Adipocyte (in vitro differentiated cells): Measurements from ENCODE around the gene SLCO2A1.

Experiments used
- DNase-seq: peaks from one replicate; pipeline ENCODE4 v3.0.0-alpha.2; 2015; ENCODE audit warnings: low read depth
- H3K27me3 ChIP-seq: replicated peaks from 2 replicates; pipeline ENCODE4 v1.7.0; 2013; ENCODE audit warnings: mild to moderate bottlenecking, low read length, moderate library complexity; ENCODE audit not compliant: control insufficient read depth, insufficient read depth
- H3K36me3 ChIP-seq: 2 replicates; pipeline ENCODE4 v1.7.0; 2013; ENCODE audit warnings: low read length, mild to moderate bottlenecking, moderate library complexity; ENCODE audit not compliant: control insufficient read depth, insufficient read depth, severe bottlenecking
- H3K4me1 ChIP-seq: 2 replicates; pipeline ENCODE4 v1.7.0; 2013; ENCODE audit warnings: mild to moderate bottlenecking, low read length, moderate library complexity; ENCODE audit not compliant: control insufficient read depth, insufficient read depth
- H3K4me3 ChIP-seq: 2 replicates; pipeline ENCODE4 v1.7.0; 2013; ENCODE audit warnings: mild to moderate bottlenecking, low read length, moderate library complexity
- H3K9ac ChIP-seq: 2 replicates; pipeline ENCODE4 v1.7.0; 2013; ENCODE audit warnings: mild to moderate bottlenecking, low read length, moderate library complexity
- H3K9me3 ChIP-seq: 2 replicates; pipeline ENCODE4 v1.7.0; 2013; ENCODE audit warnings: mild to moderate bottlenecking, low read length, moderate library complexity; ENCODE audit not compliant: control insufficient read depth

SLCO2A1 gene

DNA sequence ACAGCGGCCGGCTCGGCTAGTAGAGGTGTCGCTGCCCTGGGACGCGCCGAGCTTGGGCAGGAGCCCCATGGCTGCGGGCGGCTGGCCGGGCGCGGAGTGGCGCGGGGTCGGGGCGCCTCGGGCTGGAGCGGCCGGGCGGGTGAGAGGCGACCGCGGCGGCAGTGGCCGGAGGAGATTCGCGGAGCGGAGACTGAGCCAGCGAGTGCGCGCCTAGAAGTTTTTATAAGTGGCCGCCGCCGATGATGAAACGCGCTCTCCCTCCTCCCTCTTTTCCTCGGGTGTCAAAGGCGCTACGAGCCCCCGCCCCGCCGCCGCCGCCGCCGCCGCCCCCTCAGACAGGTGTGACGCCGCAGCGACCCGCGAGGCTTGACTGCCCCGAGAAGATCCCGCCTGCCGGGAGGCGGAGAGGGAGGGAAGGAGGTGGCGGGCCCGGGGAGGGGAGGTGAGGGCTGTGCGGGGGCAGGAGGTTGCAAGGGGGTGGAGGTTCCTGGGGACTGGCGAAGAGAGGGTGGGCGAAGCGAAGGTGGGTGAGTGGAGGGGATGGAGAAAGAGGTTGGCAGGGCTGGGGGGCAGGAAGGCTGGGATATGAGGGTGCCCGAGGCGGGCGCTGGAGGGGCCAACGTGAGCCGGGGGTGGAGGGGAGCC is at the start of gene SLCO2A1:
SLCO2A1 (minus strand) TSS at position 192 of the 645 bp plus-strand sequence; CDS start at position 69, 123 bp downstream.
- Histone ChIP-seq H3K27me3 (peaks cover 7% of the 10 kb centered on the region), H3K4me3 (peak within 1 kb of the TSS; percentile 83), H3K36me3 (no peaks in the 10 kb centered on the region), H3K9ac (peak within 1 kb of the TSS; percentile 77), H3K9me3 (no peaks in the 10 kb centered on the region), H3K4me1 (no peaks in the 10 kb centered on the region)
- DNase-seq, result peak; percentile 70

DNA sequence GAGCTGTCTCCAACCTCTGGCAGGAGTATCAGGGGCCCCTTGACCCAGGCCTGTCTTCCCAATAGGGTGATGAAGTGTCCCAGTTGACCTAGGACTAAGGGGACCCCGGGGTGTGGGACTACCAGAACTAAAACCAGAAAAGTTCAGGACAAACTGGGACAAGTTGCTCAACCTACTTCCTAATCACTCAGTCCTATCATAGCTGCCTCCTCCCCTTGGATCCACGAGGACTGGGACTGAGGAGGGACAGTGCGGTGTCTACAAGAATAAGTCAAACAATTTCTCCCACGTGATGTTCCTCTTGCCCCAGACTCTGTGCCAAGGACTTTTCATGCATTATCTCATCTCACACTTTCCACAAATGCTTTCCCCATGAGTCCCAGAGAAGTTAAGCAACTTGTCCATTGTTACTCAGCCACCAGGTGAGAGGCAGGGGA is 49.4 kb upstream of the SLCO2A1 start:
- Histone ChIP-seq H3K9me3 (peaks cover 13% of the 10 kb centered on the region), H3K27me3 (peaks cover 3% of the 10 kb centered on the region), H3K4me1 (peaks cover 34% of the 10 kb centered on the region), H3K9ac (peak overlapping the region; percentile 81), H3K4me3 (peak overlapping the region; percentile 56), H3K36me3 (no peaks in the 10 kb centered on the region)
- no peak for DNase-seq

DNA sequence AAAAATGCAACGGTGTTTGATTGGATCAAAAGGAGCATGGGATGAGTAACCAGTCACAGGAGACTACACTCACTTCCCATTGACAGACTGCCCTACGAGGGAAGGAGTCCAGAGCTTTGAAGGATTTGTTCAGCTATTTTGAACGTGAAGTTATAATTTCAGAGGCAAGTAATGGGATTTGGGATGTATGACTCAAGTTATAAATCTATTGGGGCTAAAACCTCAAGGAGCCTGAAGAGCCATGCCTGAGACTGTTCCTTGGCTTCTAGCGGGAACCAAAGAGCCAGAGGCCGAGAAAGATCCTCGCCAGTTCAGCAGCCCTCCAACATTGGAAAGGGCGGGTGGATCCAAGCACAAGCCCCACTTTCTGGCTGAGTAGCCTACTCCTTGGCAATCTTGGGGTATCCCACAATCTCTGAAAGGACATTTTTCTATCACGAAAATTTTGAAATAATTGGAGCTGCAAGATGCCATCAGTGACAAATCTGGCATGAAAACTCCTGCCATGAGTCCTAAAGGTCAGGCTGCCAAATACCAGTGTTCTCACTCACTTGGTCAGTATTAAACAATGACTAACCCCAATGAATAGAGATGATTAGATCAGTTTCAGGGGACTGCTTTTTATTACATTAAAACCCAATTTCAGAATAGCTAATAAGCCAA is 48.6 kb upstream of the SLCO2A1 start:
- Histone ChIP-seq H3K27me3 (peaks cover 3% of the 10 kb centered on the region), H3K4me1 (peaks cover 34% of the 10 kb centered on the region), H3K36me3 (no peaks in the 10 kb centered on the region), H3K4me3 (peak overlapping the region; percentile 56), H3K9me3 (peaks cover 13% of the 10 kb centered on the region), H3K9ac (peak overlapping the region; percentile 81)
- no peak for DNase-seq

DNA sequence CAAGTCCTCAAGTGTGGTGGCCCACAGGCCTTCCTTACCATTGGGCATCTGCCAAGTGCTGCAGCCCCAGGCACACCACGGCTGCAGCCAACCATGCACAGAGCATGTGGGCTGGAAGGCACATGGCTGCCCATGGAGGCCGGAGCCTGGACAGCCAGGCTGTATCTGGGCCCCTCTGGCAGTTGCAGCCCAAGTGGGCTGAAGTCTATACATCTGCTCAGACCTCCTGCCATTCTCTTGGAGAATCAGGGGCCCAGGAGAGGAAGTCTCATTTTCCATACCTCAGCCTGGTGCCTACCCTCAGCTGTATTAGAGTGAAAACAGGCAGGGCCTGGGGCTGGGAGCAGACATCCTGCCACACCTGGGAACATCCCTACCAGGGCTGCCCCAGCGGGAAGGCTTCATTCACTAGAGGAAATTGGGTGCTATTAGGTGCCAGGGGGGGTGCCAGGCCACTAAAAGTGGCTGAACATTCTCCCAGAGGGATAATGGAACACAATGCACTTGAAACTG is 48.0 kb upstream of the SLCO2A1 start:
- no peaks in the 10 kb centered on the region for H3K36me3 ChIP-seq
- H3K9ac ChIP-seq, result peak overlapping the region; percentile 70
- peaks cover 34% of the 10 kb centered on the region for H3K4me1 ChIP-seq
- H3K4me3 ChIP-seq, result peak overlapping the region; percentile 25
- peaks cover 13% of the 10 kb centered on the region for H3K9me3 ChIP-seq
- H3K27me3 ChIP-seq, result peaks cover 3% of the 10 kb centered on the region
- DNase-seq, result no peak

DNA sequence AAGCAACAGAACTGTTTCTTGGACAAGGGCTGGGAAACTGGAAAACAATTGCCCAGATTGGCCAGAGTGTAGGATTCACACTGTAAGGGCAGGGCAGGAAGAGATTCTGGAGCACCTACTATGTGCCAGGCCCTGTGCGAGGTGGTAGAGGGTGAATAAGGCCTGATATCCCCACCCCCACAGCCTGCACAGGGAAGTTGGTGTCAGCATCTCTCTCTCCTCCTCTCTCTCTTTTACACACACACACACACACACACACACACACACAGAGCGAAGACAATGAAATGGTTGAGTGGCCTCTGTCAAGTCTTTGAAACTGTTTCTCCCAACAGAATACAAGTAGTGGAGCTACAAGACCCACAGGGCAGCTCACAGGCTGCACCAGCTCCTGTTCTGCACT is 47.1 kb upstream of the SLCO2A1 start:
- DNase-seq, result no peak
- Histone ChIP-seq H3K9ac (no peak overlapping the region), H3K27me3 (peaks cover 3% of the 10 kb centered on the region), H3K36me3 (no peaks in the 10 kb centered on the region), H3K4me1 (peaks cover 34% of the 10 kb centered on the region), H3K4me3 (no peak overlapping the region), H3K9me3 (peaks cover 13% of the 10 kb centered on the region)

DNA sequence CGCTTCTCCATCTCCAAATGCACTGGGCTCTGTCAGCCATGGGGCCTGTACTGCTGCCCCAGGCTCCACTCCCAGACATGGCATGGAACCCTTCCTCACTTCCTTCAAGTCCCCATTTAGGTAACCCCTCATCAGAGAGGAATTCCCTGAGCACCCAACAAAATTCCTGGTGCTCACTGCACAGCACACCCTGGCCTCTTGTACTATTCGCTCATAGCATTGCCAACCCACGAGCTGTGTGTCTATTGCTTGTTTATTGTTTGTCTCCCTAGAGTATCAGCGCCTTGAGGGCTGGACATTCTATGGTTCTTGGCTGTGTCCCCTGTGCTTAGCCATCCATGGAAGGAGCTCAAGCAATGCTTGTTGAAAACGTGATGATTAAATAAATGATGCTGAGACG is 46.1 kb upstream of the SLCO2A1 start:
- no peak overlapping the region for H3K9ac ChIP-seq
- H3K27me3 ChIP-seq, result peaks cover 3% of the 10 kb centered on the region
- no peak for DNase-seq
- H3K9me3 ChIP-seq, result peaks cover 6% of the 10 kb centered on the region
- no peaks in the 10 kb centered on the region for H3K36me3 ChIP-seq
- no peak overlapping the region for H3K4me3 ChIP-seq
- H3K4me1 ChIP-seq, result peaks cover 43% of the 10 kb centered on the region

DNA sequence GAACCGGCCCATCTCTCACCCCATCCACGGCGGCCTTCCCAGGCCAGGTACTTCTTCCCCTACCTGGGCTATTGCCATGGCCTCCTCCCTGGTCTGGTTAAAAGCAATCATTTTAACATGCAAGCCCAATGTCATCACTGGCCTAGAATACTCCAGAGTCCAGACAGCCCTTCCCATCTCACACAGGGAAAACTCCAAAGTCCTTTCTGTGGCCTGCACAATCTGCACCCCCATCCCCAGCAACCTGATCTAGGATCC is 45.8 kb upstream of the SLCO2A1 start:
- no peaks in the 10 kb centered on the region for H3K36me3 ChIP-seq
- no peak for DNase-seq
- peaks cover 3% of the 10 kb centered on the region for H3K27me3 ChIP-seq
- H3K4me1 ChIP-seq, result peaks cover 46% of the 10 kb centered on the region
- peaks cover 2% of the 10 kb centered on the region for H3K9me3 ChIP-seq
- no peak overlapping the region for H3K9ac ChIP-seq
- H3K4me3 ChIP-seq, result no peak overlapping the region

DNA sequence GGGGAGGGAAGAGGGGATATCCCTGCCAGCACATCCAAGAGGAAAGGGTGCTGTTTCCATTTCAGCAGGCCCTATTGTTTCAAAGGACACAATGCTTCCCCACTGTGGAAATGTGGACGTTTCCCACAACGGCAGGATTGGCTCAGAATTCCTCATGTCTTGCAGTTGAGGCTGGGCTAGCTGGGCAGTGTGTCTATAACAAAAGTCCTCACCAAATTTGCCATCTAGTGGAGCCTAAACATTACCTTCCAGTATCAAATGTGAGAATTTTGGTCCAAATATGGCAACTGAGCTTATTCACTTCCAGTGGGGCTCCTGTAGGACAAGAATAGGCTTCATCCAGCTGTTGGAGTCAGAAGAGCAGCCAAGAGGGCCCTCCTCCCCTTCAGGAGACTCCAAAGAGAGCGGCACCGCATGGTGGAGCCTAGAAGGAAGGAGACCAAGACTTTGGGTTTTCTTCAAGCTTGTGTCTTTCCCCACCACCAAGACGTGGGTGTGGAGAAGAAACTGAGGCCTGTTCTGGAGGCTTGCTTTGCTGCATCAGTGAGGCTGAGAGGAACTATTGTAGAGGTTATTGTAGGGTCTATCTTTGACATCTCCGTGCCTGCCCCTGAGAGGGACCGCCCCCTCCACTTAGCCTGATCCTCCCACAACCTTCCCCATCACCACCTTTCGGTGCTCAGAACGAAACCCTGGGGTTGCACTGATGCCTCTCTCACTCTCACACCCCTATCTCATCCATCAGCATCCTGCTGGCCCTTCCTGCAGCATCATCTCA is 45.3 kb upstream of the SLCO2A1 start:
- Histone ChIP-seq H3K4me3 (no peak overlapping the region), H3K27me3 (peaks cover 3% of the 10 kb centered on the region)
- DNase-seq, result no peak

DNA sequence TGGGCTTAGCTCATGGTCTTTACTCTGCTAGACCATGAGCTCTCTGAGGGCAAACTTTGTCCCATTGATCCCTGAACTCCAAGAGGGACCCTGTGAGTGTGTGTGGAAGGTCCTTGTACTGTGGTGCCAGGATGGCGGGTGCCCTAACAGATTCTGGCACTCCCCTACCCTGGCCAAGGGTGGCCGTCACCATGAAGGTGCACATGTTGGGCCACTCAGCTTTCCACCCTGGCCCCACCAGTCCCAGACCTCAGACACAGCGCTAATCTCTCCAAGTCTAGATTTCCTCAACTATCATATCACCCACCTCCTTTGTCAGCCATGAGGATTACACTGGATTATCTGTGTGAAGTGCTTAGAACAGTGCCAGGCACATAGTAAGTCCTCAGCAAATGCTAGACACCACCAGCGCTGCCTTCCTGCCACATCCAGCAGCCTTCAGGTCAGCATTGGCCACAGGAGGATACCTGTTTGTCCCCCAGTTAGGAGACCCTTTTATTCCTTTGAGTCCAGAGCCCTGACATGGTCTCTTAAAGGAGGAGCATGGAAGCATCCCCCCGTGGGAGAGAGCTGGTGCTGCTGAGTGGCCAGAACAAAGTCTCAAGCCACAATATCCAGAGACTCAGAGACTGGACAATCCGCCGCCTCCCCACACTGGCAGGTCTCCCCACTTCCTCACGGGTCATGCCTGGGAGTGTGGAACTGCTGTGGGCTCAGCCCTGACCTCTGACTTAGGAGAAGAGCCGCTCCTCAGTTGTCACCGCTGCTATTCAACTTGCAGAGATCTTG is 44.5 kb upstream of the SLCO2A1 start:
- Histone ChIP-seq H3K36me3 (no peaks in the 10 kb centered on the region), H3K9ac (no peak overlapping the region), H3K4me3 (no peak overlapping the region), H3K27me3 (peaks cover 3% of the 10 kb centered on the region), H3K4me1 (peaks cover 36% of the 10 kb centered on the region), H3K9me3 (no peaks in the 10 kb centered on the region)
- no peak for DNase-seq

More for the DNA sequence above, 45.3 kb upstream of the SLCO2A1 start:
- H3K9me3 ChIP-seq, result no peaks in the 10 kb centered on the region
- H3K9ac ChIP-seq, result no peak overlapping the region
- no peaks in the 10 kb centered on the region for H3K36me3 ChIP-seq
- peaks cover 44% of the 10 kb centered on the region for H3K4me1 ChIP-seq

DNA sequence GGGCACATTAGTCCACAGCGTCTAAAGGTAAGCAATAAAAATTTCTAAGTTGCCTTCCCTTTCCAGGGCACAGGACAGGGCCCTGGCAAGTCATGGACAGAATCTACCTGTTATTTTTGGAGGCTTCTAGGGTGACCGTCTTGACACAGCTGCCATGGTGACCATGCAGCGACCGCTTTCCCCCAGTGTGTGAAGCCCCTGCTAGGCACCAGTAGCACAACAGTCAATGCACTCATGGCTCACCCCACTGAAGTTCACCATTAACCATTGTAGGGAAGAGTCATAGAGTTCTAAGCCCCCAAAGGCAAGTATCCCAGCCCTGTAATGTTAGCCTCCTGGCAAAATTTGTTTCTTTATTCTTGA is 43.8 kb upstream of the SLCO2A1 start:
- Histone ChIP-seq H3K36me3 (no peaks in the 10 kb centered on the region), H3K9me3 (no peaks in the 10 kb centered on the region), H3K4me1 (peaks cover 30% of the 10 kb centered on the region), H3K4me3 (no peak overlapping the region), H3K27me3 (peaks cover 3% of the 10 kb centered on the region), H3K9ac (no peak overlapping the region)
- no peak for DNase-seq
